SH-SY5Y (cell line): ENCODE data around the gene C11orf68.

ENCODE experiments used
- GATA2 ChIP-seq: IDR thresholded peaks from 2 replicates; pipeline ENCODE4 v1.6.1; 2011; ENCODE audit warnings: mild to moderate bottlenecking, low read depth, low read length
- GATA3 ChIP-seq: IDR thresholded peaks from 2 replicates; pipeline ENCODE4 v1.6.1; 2011; ENCODE audit warnings: low read depth, mild to moderate bottlenecking, low read length, moderate library complexity

Gene C11orf68

DNA sequence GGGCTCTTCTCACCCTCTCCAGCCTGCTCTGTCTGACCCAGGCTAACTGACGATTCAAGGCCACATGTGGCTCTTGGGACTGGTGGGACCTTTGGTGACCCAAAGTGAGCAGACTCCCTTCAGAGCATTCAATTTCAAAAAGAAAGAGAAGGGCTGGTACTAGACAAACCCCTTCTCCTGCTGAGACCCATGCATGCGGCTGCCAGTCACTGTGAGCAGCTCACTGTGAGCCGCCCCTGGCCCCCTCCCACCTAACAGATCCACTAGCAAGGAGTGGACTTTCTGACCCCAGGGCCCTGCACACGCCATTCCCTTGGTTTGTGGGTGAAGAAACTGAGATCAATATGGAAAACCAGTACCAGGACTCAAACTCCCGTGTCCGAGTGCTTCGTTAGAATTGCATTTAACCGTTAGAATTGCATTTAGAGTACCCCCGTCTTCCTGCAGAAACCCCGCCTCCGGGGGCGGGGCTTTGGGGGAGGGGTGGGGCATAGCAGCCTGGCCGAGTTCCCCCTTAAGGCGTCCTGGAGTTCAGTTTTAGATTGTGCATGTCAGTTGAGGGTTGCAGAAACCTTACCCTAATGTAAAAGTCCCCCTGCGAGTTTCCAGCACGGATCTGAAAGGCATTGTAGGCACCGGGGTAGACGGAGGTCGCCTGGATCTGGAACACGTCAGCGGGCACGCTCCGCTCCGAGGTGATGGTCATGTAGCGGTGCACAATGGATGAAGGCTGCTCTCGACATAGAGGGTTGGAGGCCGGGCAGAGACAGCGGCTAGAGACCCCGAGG lies 51.4 kb downstream of the C11orf68 start:
- TF ChIP-seq GATA2 (no peak), GATA3 (no peak)
